Measurements from ENCODE around the gene NFATC1.

NFATC1 gene

DNA sequence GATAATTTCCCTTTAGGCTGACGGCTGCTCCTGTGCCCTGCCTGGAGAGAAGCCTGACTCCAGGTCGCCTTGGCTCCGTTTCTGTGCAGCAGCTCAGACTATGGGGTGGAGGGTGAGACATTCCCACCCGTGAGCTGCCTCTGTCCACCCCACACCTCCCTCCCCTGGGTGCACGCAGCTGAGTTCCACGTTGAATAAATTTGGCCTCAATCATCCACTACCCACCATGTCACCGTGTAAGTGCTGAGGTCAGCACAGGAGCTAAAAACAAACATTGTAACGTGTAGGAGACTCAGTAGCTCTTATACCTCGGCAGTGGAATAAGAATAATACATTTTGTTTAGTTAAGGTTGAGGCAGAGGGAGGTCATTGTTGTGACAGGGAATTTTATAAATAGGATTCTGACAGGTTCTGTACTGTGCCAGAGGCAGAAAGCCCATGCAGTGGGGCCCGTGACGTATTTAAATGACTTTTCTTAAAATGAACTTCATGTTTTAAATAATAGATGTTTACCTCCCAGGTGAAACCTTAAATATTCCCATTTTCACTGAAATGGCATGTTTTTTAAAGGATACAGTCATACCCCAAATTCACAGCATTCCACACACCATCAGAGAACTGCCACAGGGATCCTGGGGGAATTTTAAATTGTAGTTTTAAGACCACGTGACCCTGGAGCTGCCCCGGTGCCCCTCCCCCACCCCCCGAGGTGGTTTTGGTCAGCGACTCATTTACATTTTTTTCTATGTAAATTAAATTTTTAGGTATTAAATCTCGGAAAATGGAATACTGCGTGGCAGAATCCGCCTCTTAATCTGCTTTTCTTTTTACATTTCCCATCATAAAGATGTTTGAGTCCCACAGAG is 50.2 kb downstream of the NFATC1 start:
- no peak for DNase-seq

GRCh38 chr18:79446931-79447330 is 51.2 kb downstream of the NFATC1 start:
- DNase-seq = no peak

- no peak for DNase-seq
Measured at GRCh38 chr18:79447703-79448367, 52.1 kb downstream of the NFATC1 start.

GRCh38 chr18:79448621-79449020 is 52.9 kb downstream of the NFATC1 start:
- no peak for DNase-seq

DNA sequence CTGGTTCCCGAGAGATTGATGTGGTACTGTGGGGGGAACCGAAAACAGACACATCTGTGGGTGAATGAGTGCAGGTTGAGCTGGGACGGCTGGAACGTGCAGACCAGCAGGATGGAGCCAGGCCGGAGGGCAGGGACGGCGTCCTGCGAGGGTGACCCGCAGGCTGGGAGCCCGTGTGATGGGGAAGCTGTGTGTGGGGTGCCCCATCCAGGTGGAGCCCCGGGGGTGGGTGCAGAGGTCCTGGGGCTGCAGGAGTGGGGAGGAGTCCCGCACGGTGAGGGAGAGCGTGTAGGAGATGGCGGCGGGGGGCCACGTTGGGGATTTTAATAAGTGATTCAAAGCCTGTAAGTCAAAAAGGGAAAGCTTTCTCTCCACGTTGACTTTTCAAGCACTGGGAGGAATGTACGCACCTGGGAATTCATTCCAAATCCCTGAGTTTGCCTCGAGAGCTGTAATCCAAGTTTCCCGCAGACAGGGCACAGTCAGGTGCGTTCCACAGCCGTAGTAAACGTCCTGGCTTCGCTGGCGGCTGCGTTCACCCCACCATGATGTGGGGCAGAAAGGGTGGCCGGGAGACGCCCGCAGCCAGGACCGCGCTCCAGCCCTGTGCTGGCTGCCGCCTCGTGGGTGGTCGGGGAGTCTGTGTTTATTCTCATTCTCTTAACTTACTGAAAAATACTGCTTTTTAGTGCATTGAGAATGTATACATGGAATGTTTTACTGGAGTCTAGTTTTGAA is 54.0 kb downstream of the NFATC1 start:
- DNase-seq = no peak

- no peak for DNase-seq
Measured at GRCh38 chr18:79450289-79451080, 54.8 kb downstream of the NFATC1 start.

GRCh38 chr18:79451237-79452125 is 55.8 kb downstream of the NFATC1 start:
- no peak for DNase-seq

DNA sequence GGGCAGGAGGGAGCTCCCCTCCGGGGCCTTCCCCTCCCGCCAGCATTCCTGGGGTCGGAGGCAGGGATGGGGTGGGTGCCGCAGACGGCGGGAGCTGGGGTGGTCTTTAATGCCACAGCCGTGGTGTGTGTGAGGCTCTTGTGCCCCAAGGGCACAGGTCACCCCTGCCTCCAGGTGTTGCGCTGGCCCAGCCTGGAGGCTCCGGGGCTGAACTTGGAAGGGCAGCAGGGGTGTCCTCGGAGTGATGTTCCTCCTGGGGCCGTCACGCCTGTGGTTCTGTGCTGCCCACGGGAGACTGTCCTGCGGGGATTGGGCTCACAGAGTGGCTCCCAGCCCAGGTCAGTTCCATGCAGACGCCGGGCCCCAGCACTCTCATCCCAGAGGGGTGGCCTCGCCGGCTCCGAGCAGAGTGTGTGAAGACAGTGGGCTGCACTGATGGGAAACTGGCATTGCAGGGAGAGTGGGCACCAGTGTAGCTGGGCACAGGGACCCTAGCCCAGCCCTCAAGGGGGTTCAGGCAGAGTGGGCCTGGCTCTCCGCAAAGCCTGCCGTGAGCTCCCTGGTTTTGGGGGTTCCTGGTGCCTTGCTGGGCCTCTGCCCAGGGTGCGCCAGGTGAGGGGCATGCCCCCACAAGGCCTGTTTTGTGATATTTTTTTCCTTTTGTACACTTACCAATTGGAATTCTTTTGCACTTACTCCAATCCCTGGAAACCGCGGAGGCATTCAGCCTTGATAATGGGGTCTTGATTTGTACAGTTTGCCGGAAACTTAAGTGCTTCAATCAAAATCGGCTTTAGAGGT is 56.7 kb downstream of the NFATC1 start:
- no peak for DNase-seq

DNA sequence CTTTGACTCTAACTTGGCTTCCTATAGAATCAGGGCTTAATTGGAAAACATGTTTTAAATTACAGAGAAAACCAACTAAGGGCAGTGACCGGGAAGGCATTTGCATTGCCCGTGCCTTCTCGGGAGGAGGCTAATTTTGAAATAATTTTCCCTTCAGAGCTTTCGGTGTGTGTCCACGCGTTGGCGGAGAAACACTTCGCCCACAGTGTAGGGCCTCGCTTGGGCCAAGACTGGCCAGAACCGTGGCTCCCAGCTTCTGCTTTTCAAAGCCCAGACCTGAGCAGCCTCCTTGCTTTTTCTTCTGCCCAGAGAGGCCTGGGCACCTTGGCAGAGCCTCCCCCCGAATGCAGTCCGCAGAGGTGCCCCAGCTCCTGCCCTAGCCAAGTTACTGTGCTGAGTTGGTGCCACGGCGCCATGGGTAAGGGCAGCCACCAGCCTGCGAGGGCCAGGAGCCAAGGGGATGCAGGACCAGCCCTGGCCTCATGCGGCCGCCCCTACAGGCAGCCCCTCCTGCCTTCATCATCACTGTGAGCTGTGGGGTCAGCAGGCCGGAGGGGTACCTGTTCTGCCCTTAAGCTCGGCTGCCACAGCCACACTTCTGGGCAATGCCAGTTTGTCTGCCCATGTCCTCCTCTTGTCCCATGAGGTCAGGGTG is 57.4 kb downstream of the NFATC1 start:
- no peak for DNase-seq

DNA sequence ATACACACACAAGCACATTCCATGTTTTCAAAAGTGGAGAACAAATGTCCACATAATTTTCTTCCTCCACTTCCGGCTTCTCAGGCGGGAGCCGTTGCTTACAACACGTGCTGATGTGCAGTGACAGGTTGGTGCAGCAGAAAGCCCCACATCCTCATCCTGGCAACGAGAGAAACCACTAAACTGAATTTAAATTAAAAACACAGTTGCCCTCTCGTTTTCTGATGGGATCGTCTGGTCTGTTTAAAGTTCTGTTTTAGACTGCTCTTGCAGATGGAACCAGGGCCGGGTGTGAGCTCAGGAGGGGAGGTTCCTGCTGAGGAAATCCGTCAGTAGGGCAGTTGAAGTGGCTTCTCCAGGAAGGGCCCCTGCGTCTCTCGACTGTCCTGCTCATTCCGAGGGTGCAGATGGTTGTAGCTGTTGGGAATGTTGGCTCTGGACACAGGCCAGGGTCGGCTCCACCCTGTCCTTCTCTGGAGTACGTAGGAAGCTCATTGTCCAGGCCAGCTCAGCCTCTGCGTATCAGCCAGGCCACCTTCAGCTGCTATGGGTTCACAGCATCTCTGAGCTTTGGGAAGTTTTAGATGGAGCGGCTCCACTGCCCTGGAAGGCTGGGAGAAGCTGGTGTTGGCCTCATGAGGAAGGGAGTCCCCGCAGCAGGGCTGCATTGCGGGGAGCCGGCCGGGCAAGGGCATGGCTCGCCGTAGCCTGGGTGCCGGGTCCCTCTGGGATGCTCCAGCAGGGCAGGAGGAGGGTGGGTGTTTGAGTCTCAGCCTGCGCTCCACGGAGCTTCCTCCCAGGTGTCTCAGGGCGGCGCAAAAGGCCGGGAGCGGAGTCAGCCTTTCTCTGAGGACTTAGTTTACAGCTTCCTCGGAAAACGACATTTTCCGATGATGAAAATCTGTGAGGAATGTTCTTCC is 58.3 kb downstream of the NFATC1 start:
- peak; percentile 8 for DNase-seq

DNA sequence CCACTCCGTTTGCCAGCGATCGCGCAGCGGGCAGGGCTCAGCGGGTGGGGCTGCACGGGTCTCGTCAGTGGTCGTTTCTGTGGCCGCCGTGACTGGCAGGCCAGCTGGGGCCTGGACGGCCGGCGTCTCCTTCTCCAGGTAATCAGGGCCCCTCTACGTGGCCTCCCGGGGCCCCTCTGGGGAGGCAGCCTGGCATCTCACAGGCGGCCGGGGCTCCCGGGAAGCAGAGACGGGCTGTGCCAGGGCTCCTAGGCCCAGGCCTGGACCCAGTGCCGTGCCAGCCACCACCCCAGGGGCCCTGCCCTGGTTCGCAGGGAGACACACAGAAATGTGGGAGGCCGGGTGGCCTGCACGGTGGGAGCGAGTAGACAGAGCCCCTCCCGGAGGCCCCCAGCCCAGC is 59.5 kb downstream of the NFATC1 start:
- no peak for DNase-seq

- DNase-seq = no peak
Measured at GRCh38 chr18:79456105-79456980, 60.6 kb downstream of the NFATC1 start.

DNA sequence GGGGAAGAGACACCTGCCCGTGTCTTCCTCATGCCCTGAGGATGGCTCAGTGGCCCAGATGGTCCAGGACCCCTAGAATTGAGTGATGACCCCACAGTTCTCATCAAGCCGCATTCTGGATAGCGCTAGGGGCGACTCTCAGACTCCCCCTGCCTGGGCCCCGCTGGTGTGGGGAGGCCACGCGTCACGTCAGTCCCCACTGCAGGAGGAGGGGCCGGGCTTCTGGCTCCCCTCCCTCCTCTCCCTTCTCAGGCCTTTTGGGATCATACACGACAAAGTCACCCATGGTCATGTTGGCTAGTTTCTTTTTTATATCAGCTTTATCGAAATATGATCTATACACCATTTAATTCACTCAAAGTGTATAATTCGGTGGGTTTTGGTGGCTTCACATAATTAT is 61.5 kb downstream of the NFATC1 start:
- DNase-seq = no peak

- DNase-seq = no peak
Measured at GRCh38 chr18:79457652-79458051, 61.9 kb downstream of the NFATC1 start.

DNA sequence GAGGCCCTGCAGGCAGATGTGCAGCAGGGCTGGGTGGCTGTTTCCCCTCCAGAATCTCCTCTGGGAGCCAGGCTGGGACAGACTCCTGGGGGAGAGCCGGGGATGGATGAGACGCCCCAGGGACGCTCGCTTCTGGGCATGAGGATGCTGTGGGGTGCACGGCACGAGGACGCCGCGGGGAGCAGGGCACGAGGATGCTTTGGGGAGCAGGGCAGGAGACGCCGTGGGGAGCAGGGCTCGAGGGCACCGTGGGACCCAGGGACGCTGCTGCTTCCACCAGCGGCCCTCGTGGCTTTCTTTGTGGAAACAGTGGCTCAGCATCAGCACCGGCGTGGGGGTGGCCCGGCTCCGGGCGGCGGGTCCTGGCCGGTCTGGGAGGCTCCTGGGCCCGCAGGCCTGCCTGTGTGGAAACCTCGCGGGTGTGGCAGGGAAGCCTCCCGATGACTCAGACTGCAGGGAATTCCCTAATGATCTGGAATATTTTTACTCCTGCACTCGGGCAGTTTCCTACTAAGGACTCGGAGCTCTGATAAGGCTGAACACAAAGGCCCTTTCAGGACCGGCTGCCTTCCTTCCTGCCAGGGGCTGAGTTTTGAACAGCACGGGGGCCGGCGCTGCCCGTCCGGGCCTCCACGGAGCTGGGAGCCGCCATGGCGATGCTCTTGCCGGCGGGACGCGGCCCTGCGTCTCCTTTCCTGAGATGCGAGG is 62.6 kb downstream of the NFATC1 start:
- no peak for DNase-seq

DNA sequence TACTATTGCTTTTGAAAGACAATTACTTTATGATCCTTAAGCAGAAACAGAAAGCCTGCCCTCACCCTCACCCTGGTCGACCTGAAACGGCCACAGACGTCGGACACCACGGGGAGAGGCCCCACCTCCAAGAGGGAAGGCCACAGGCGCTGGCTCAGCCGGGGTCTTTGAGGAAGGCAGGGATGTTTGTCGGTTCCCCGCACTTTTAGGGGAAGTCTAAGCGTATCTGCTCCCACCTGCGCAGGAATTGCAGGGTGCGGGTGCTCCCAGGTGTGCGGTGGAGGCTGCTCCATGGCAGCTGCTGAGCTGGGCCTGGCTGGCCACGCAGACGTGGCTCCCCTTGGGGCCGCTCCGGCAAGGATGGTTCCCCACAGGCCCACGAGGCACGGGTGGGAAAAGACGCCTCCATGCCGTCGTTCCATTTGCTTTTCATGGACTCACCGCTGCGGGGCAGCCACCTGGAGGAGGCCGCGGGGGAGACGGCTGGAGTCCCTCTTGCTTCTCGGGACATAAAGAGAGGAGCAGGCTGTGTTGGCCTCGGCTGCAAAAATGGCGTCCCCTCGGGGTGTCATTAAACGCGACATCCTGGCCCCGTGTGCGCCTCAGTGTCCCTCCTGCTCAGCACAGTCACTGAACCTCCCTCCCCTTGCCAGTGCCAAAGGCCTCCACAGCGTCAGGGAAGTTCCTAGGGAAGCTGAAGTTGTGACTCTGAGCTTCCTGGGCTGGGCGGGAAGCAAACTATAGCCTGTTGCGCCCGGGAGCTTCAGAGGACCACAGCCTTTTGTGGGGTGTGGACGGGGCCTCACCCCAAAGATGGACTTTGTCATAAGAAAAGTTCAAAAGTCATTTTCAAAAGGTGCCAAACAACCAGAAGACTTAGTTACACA is 63.4 kb downstream of the NFATC1 start:
- no peak for DNase-seq
